Measurements from ENCODE around the gene STAU1. TPM values are rescaled to one million over a fixed set of nuclear protein-coding genes. Genes with fewer than 3 reads are reported as not detected.
"Not testable (repeated sequence)": the region's sequence is repeated elsewhere in the genome, so short reads cannot be mapped to it uniquely, and the experiment has no call there.

The STAU1 gene
- total and polyA plus RNA-seq, 2 experiments from 2014 or later = 59.4 to 78.2 TPM

GRCh38 chr20:49185071-49185761 is 2.9 kb downstream of the STAU1 start:
- DNase-seq = no peak
- 69 to 70% methylated on average over 6 of the region's 6 CpGs for WGBS, 2 experiments (ENCODE audit: low coverage in 1 of 2, low lambda C conversion rate in 2 of 2, missing lambda C conversion rate in 2 of 2)
- Histone ChIP-seq H3K27ac (no peak overlapping the region), H2AFZ (no peak overlapping the region), H3F3A (ENCODE audit: insufficient read depth) (peaks cover 25% of the 10 kb centered on the region; the same call in 1 of the 2 replicates), H3K9me2 (ENCODE audit: insufficient read depth) (no peaks in the 10 kb centered on the region), H3K27me3 (replicated peaks; ENCODE audit: insufficient read depth) (no peaks in the 10 kb centered on the region), H3K9ac (no peak overlapping the region), H3K9me3 (ENCODE audit: low read depth) (no peaks in the 10 kb centered on the region), H3K79me2 (ENCODE audit: insufficient read depth) (peaks cover 75% of the 10 kb centered on the region), H4K20me1 (ENCODE audit: insufficient read depth) (peaks cover 5% of the 10 kb centered on the region), H3K4me2 (ENCODE audit: unreplicated experiment) (no peak overlapping the region), H3K4me1 (ENCODE audit: insufficient read depth) (0 out of 2 replicates have a peak, but pooled peaks cover 7% of the 10 kb centered on the region), H3K36me3 (ENCODE audit: low read depth) (no peaks in the 10 kb centered on the region), H3K4me3 (no peak overlapping the region)
- in situ Hi-C loops (cut with MboI) = no loop called here
- TF ChIP-seq EZH2 (IDR thresholded peaks at IDR 0.05; ENCODE audit: insufficient read depth, poor library complexity, severe bottlenecking) (no peak), EZH2phosphoT487 (IDR thresholded peaks at IDR 0.05; ENCODE audit: insufficient read depth, low read depth) (no peak)

GRCh38 chr20:49184691-49185070 is 3.5 kb downstream of the STAU1 start:
- 27 to 32% methylated on average over 3 of the region's 3 CpGs for WGBS, 2 experiments (ENCODE audit: low coverage in 1 of 2, low lambda C conversion rate in 2 of 2, missing lambda C conversion rate in 2 of 2)
- no peaks in the 10 kb centered on the region for H3K36me3 ChIP-seq (ENCODE audit: low read depth)
- H3K4me1 ChIP-seq (ENCODE audit: insufficient read depth) = 0 out of 2 replicates have a peak, but pooled peaks cover 7% of the 10 kb centered on the region
- H3K27me3 ChIP-seq (replicated peaks; ENCODE audit: insufficient read depth) = no peaks in the 10 kb centered on the region
- H3K27ac ChIP-seq = no peak overlapping the region
- no peak overlapping the region for H3K4me3 ChIP-seq
- H2AFZ ChIP-seq = no peak overlapping the region
- no peaks in the 10 kb centered on the region for H3K9me3 ChIP-seq (ENCODE audit: low read depth)
- H3F3A ChIP-seq (ENCODE audit: insufficient read depth) = peaks cover 25% of the 10 kb centered on the region; the same call in 1 of the 2 replicates
- TF ChIP-seq EZH2phosphoT487 (IDR thresholded peaks at IDR 0.05; ENCODE audit: insufficient read depth, low read depth) (no peak), EZH2 (IDR thresholded peaks at IDR 0.05; ENCODE audit: insufficient read depth, poor library complexity, severe bottlenecking) (no peak)
- no peaks in the 10 kb centered on the region for H3K9me2 ChIP-seq (ENCODE audit: insufficient read depth)
- in situ Hi-C loops (cut with MboI) = no loop called here
- H3K79me2 ChIP-seq (ENCODE audit: insufficient read depth) = peaks cover 80% of the 10 kb centered on the region
- no peak for DNase-seq
- H3K4me2 ChIP-seq (ENCODE audit: unreplicated experiment) = no peak overlapping the region
- H3K9ac ChIP-seq = no peak overlapping the region
- peaks cover 10% of the 10 kb centered on the region for H4K20me1 ChIP-seq (ENCODE audit: insufficient read depth)

DNA sequence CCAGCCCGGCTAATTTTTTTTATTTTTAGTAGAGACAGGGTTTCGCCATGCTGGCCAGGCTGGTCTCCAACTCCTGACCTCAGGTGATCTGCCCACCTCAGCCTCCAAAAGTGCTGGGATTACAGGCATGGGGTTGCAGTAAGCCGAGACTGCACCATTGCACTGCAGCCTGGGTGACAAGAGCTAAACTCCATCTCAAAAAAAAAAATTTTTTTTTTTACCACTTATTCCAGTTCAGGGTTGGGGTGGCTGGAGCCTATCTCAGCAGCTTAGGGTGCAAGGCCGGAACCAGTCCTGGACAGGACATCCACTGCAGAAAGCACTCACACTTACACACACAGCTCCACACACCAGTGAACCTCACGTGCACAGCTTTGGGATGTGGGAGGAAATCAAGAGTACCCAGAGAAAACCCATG is 4.0 kb downstream of the STAU1 start:
- WGBS, 2 experiments (ENCODE audit: low coverage in 1 of 2, low lambda C conversion rate in 2 of 2, missing lambda C conversion rate in 2 of 2) = 82 to 84% methylated on average over 5 of the region's 5 CpGs
- Histone ChIP-seq H3F3A (ENCODE audit: insufficient read depth) (peaks cover 25% of the 10 kb centered on the region; the same call in 1 of the 2 replicates), H3K79me2 (ENCODE audit: insufficient read depth) (peaks cover 86% of the 10 kb centered on the region), H4K20me1 (ENCODE audit: insufficient read depth) (peaks cover 13% of the 10 kb centered on the region)
- H3K4me3 ChIP-seq; H3K9ac ChIP-seq; H3K4me1 ChIP-seq (ENCODE audit: insufficient read depth); H2AFZ ChIP-seq; in situ Hi-C loops (cut with MboI); H3K27ac ChIP-seq; H3K9me2 ChIP-seq (ENCODE audit: insufficient read depth); H3K36me3 ChIP-seq (ENCODE audit: low read depth); H3K4me2 ChIP-seq (ENCODE audit: unreplicated experiment); DNase-seq; H3K27me3 ChIP-seq (replicated peaks; ENCODE audit: insufficient read depth); H3K9me3 ChIP-seq (ENCODE audit: low read depth): not testable (repeated sequence)

DNA sequence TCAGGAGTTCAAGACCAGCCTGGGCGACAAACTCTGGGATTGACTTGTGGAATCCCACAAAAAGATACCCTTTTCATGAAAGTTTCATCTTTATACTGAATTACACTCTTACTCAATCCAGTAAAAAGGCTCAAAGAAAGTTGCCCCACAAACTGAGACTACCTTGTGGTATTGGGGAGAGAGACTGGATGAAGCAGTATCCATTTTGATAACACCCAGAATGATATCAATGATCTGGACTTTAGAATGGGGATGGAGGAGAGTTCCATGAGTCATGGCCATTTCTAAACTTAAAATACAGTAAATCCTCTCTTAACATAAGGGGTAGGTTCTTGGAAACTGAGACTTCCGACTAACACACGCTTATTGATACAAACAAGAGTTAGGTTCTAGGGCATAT is 4.7 kb downstream of the STAU1 start:
- WGBS, 2 experiments (ENCODE audit: low coverage in 1 of 2, low lambda C conversion rate in 2 of 2, missing lambda C conversion rate in 2 of 2) = 90 to 97% methylated on average over 3 of the region's 3 CpGs
- Histone ChIP-seq H3K27ac (no peak overlapping the region), H2AFZ (no peak overlapping the region), H3K79me2 (ENCODE audit: insufficient read depth) (peaks cover 93% of the 10 kb centered on the region), H3K9me3 (ENCODE audit: low read depth) (no peaks in the 10 kb centered on the region), H3K9ac (no peak overlapping the region), H3K27me3 (replicated peaks; ENCODE audit: insufficient read depth) (no peaks in the 10 kb centered on the region), H3K36me3 (ENCODE audit: low read depth) (no peaks in the 10 kb centered on the region), H3K9me2 (ENCODE audit: insufficient read depth) (no peaks in the 10 kb centered on the region), H4K20me1 (ENCODE audit: insufficient read depth) (peaks cover 13% of the 10 kb centered on the region), H3K4me2 (ENCODE audit: unreplicated experiment) (no peak overlapping the region), H3K4me3 (no peak overlapping the region), H3F3A (ENCODE audit: insufficient read depth) (peaks cover 25% of the 10 kb centered on the region; the same call in 1 of the 2 replicates), H3K4me1 (ENCODE audit: insufficient read depth) (0 out of 2 replicates have a peak, but pooled peaks cover 7% of the 10 kb centered on the region)
- DNase-seq = no peak
- TF ChIP-seq EZH2 (IDR thresholded peaks at IDR 0.05; ENCODE audit: insufficient read depth, poor library complexity, severe bottlenecking) = no peak
- no peak for TF ChIP-seq EZH2phosphoT487 (IDR thresholded peaks at IDR 0.05; ENCODE audit: insufficient read depth, low read depth)
- in situ Hi-C loops (cut with MboI) = no loop called here

All from GM23248 (cell line).